SK-N-SH (cell line): ENCODE results near the gene PODN. TPM values are rescaled to one million over a fixed set of nuclear protein-coding genes. Genes with fewer than 3 reads are reported as not detected.

Experiments
- CTCF ChIA-PET: fragments of 300-600, 350-600 bp; formaldehyde crosslinking; extraction: SDS; loops from one replicate; lab custom pipeline; 2021; lab: Yijun Ruan, JAX
- POLR2A ChIA-PET: fragments of 350-600 bp; sonication (Branson Sonifier 250); formaldehyde crosslinking; extraction: SDS; loops from one replicate; lab custom pipeline; 2020; ENCODE audit warnings: antibody characterized with exemption, inconsistent platforms; lab: Yijun Ruan, JAX
- DNase-seq: peaks from one replicate; pipeline ENCODE4 v3.0.0; 2012
- H2AFZ ChIP-seq: fragments of 200-600 bp; sonication (generic); 2 replicates; pipeline ENCODE4 v1.8.1; 2016; ENCODE audit warnings: antibody characterized with exemption, mild to moderate bottlenecking, low read depth
- H3F3A ChIP-seq: fragments of 200-600 bp; sonication (generic); replicated peaks from 2 replicates; pipeline ENCODE3; 2016; ENCODE audit warnings: antibody characterized with exemption, mild to moderate bottlenecking; ENCODE audit not compliant: insufficient read depth
- H3K27ac ChIP-seq, 2 experiments: fragments of 200-500 bp in 1 of 2; fragments of 200-600 bp in 1 of 2; sonication (Bioruptor generic) in 1 of 2; sonication (generic), shearing (Covaris generic) in 1 of 2; 2 replicates each; pipeline versions ENCODE4 v1.5.1 to v1.6.1; 2014 to 2016; ENCODE audit warnings: low read depth in 2 of 2, inconsistent platforms in 1 of 2, low read length in 1 of 2, mild to moderate bottlenecking in 1 of 2, mixed read lengths in 1 of 2
- H3K27me3 ChIP-seq: fragments of 200-600 bp; sonication (generic), shearing (Covaris generic); 2 replicates; pipeline ENCODE4 v1.6.1; 2016; ENCODE audit warnings: mixed run types; ENCODE audit not compliant: insufficient read depth
- H3K36me3 ChIP-seq, 2 experiments: fragments of 200-500 bp in 1 of 2; fragments of 200-600 bp in 1 of 2; sonication (Bioruptor generic) in 1 of 2; sonication (generic) in 1 of 2; replicated peaks in 1 of 2; 2 replicates each; pipeline versions ENCODE3 to v1.5.1; 2014 to 2016; ENCODE audit warnings: low read length in 1 of 2, mild to moderate bottlenecking in 1 of 2; ENCODE audit not compliant: insufficient read depth in 2 of 2, control insufficient read depth in 1 of 2
- H3K4me1 ChIP-seq, 2 experiments: fragments of 200-500 bp in 1 of 2; fragments of 200-600 bp in 1 of 2; sonication (Bioruptor generic) in 1 of 2; sonication (generic), shearing (Covaris generic) in 1 of 2; 2 replicates each; pipeline versions ENCODE4 v1.5.1 to v1.6.1; 2014 to 2016; ENCODE audit warnings: low read depth in 1 of 2, low read length in 1 of 2, mixed run types in 1 of 2; ENCODE audit not compliant: insufficient read depth in 2 of 2, control insufficient read depth in 1 of 2
- H3K4me2 ChIP-seq: fragments of 200-600 bp; sonication (generic), shearing (Covaris generic); 2 replicates; pipeline ENCODE4 v1.6.1; 2017; ENCODE audit warnings: mixed run types
- H3K4me3 ChIP-seq, 2 experiments: fragments of 200-500 bp in 1 of 2; fragments of 200-600 bp in 1 of 2; sonication (Bioruptor generic) in 1 of 2; sonication (generic), shearing (Covaris generic) in 1 of 2; 2 replicates each; pipeline versions ENCODE4 v1.5.1 to v1.8.1; 2014 to 2016; ENCODE audit warnings: low read depth in 2 of 2, inconsistent platforms in 1 of 2, low read length in 1 of 2, mild to moderate bottlenecking in 1 of 2, mixed read lengths in 1 of 2, moderate library complexity in 1 of 2
- H3K79me2 ChIP-seq: fragments of 200-600 bp; sonication (generic); 2 replicates; pipeline ENCODE4 v1.8.1; 2017; ENCODE audit warnings: mild to moderate bottlenecking; ENCODE audit not compliant: insufficient read depth
- H3K9ac ChIP-seq: fragments of 200-600 bp; sonication (generic); 2 replicates; pipeline ENCODE4 v1.6.1; 2017; ENCODE audit warnings: mixed run types
- H3K9me2 ChIP-seq: fragments of 200-600 bp; sonication (generic); 2 replicates; pipeline ENCODE4 v1.6.1; 2017; ENCODE audit warnings: mixed run types
- H3K9me3 ChIP-seq: fragments of 200-600 bp; sonication (generic); 2 replicates; pipeline ENCODE4 v1.6.1; 2017; ENCODE audit warnings: mixed run types, mild to moderate bottlenecking, moderate library complexity
- H4K20me1 ChIP-seq: fragments of 200-600 bp; sonication (generic); 2 replicates; pipeline ENCODE4 v1.6.1; 2017; ENCODE audit warnings: mild to moderate bottlenecking, mixed run types; ENCODE audit not compliant: insufficient read depth
- CHD2 ChIP-seq: fragments of 150-350 bp; IDR thresholded peaks from 2 replicates; pipeline ENCODE4 v1.6.1; 2018; ENCODE audit warnings: low read length; ENCODE audit not compliant: partially characterized antibody
- ELF1 ChIP-seq: IDR thresholded peaks from 2 replicates; pipeline ENCODE4 v1.4.0; 2012
- EP300 ChIP-seq, 2 experiments: IDR thresholded peaks; 2 replicates each; pipeline versions ENCODE4 v1.4.0 to v1.6.1; 2012; ENCODE audit warnings: borderline replicate concordance in 1 of 2, low read depth in 1 of 2, low read length in 1 of 2
- EZH2phosphoT487 ChIP-seq: fragments of 200-600 bp; sonication (generic); IDR thresholded peaks from 2 replicates; pipeline ENCODE4 v1.6.1; 2017; ENCODE audit warnings: low read depth, mixed run types, mild to moderate bottlenecking, antibody characterized with exemption, moderate library complexity, borderline replicate concordance
- FOXM1 ChIP-seq: IDR thresholded peaks from 2 replicates; pipeline ENCODE4 v1.4.0; 2012; ENCODE audit warnings: low read depth, mild to moderate bottlenecking
- GABPA ChIP-seq: IDR thresholded peaks from 2 replicates; pipeline ENCODE4 v1.4.0; 2012; ENCODE audit warnings: low read depth, mild to moderate bottlenecking
- GATA2 ChIP-seq: sonication (generic); formaldehyde crosslinking; IDR thresholded peaks from 2 replicates; pipeline ENCODE4 v1.5.0; 2020; ENCODE audit warnings: mild to moderate bottlenecking, missing genetic modification reagents
- IRF3 ChIP-seq: fragments of 150-350 bp; IDR thresholded peaks from 2 replicates; pipeline ENCODE4 v1.6.1; 2016; ENCODE audit warnings: mild to moderate bottlenecking, low read depth, low read length
- JUND ChIP-seq: IDR thresholded peaks from 2 replicates; pipeline ENCODE4 v1.4.0; 2012
- MEF2A ChIP-seq: IDR thresholded peaks from 2 replicates; pipeline ENCODE4 v1.4.0; 2012; ENCODE audit warnings: low read depth, borderline replicate concordance
- NFIC ChIP-seq: IDR thresholded peaks from 2 replicates; pipeline ENCODE4 v1.4.0; 2012; ENCODE audit warnings: borderline replicate concordance
- NRF1 ChIP-seq: IDR thresholded peaks from 2 replicates; pipeline ENCODE4 v1.6.1; 2012; ENCODE audit warnings: low read depth, mild to moderate bottlenecking, low read length
- PBX3 ChIP-seq: IDR thresholded peaks from 2 replicates; pipeline ENCODE4; 2012
- REST ChIP-seq: IDR thresholded peaks from 2 replicates; pipeline ENCODE4 v1.6.1; 2012; ENCODE audit warnings: mild to moderate bottlenecking, low read depth, low read length, moderate library complexity
- RFX5 ChIP-seq: IDR thresholded peaks from 2 replicates; pipeline ENCODE4 v1.6.1; 2012; ENCODE audit warnings: mild to moderate bottlenecking, improper control_type of control experiment, low read length
- RXRA ChIP-seq: IDR thresholded peaks from 2 replicates; pipeline ENCODE4 v1.4.0; 2012; ENCODE audit warnings: low read depth, mild to moderate bottlenecking, borderline replicate concordance
- SIN3A ChIP-seq: IDR thresholded peaks from 2 replicates; pipeline ENCODE4 v1.6.1; 2012; ENCODE audit warnings: low read depth, mild to moderate bottlenecking, low read length, moderate library complexity, borderline replicate concordance
- TAF1 ChIP-seq: IDR thresholded peaks from 2 replicates; pipeline ENCODE4 v1.6.1; 2012; ENCODE audit warnings: low read depth, mild to moderate bottlenecking, low read length, moderate library complexity, borderline replicate concordance
- TEAD4 ChIP-seq: IDR thresholded peaks from 2 replicates; pipeline ENCODE4 v1.4.0; 2012; ENCODE audit warnings: mild to moderate bottlenecking, borderline replicate concordance; ENCODE audit not compliant: insufficient read depth
- YY1 ChIP-seq: IDR thresholded peaks from 2 replicates; pipeline ENCODE4 v1.4.0; 2012; ENCODE audit warnings: low read depth, mild to moderate bottlenecking
- WGBS: methylation state at CpG from one replicate; pipeline ENCODE4 v1.1.6; 2017; ENCODE audit warnings: low lambda C conversion rate; 5-methylcytosine and 5-hydroxymethylcytosine counted together
- polyA plus RNA-seq, 3 experiments: library from polyadenylated mRNA; depleted of rRNA; stranded (reverse); fragments of >200 nt; gene quantifications; 2 replicates each; pipeline ENCODE4 v1.2.3, GENCODE V29; 2012
- TF ChIP-seq, protein P1 (sequence below): fragments of 200-600 bp; sonication (generic); IDR thresholded peaks from 2 replicates; pipeline ENCODE4 v1.6.1; 2017; ENCODE audit warnings: antibody characterized with exemption, mild to moderate bottlenecking, moderate library complexity

The PODN gene
- polyA plus RNA-seq, 1 of the 3 experiments (the other 2 are of a cell fraction), result 2.0 TPM

DNA sequence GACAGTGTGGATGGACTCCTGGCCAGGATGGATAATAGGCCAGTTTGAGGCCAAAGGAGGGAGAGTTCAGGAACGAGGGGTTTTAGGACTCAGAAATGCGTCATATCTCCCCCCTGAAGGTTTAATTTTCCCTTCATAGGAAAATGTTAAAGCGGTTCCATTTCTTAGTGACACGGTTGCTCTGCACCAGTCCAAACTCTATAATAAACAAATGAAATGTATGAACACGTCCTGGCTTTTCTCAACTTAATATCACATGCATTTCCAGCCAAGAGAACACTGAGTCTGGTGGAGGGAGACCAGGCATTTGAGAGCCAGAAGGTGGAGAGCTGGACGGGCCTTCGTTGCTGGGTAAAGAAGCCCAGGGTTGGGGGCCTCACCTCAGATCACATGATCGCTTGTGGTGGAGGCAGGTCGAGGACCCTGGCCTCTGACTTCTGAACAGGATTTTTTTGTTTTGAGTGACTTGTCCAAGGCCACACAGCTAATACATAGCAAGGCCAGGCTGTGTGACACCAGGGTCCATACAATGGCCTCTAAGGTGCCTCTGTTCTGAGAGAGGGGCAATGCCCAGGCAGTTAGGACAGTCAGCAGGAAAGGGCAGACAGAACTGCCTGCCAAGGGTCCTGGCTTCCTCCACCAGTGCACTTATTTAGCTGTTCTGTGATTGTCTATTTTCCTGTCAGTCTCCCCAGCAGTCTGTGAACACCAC lies 69.0 kb downstream of the PODN start:
- no peak for DNase-seq
- Histone ChIP-seq H3K27me3 (no peaks in the 10 kb centered on the region), H2AFZ (no peak overlapping the region), H3F3A (no peaks in the 10 kb centered on the region), H3K27ac (no peak overlapping the region), H3K9me2 (no peaks in the 10 kb centered on the region), H3K36me3 (no peaks in the 10 kb centered on the region), H3K79me2 (no peaks in the 10 kb centered on the region), H3K4me2 (no peak overlapping the region), H4K20me1 (no peaks in the 10 kb centered on the region), H3K9me3 (no peaks in the 10 kb centered on the region), H3K9ac (no peak overlapping the region), H3K4me1 (peaks cover 4 to 6% of the 10 kb centered on the region in 2 experiments; a peak in 2 of 4 replicates), H3K4me3 (no peak overlapping the region)
- ChIA-PET CTCF (interaction anchor here (1.2 to 1.8 kb wide), 3 partner anchors 11 to 49 kb away, joined by 3 to 5 read pairs (median 4); no protein-coding TSS in a partner anchor), POLR2A (no interaction called here)
- TF ChIP-seq RXRA (no peak), GABPA (no peak)
- WGBS, result 81% methylated on average over 9 of the region's 9 CpGs

DNA sequence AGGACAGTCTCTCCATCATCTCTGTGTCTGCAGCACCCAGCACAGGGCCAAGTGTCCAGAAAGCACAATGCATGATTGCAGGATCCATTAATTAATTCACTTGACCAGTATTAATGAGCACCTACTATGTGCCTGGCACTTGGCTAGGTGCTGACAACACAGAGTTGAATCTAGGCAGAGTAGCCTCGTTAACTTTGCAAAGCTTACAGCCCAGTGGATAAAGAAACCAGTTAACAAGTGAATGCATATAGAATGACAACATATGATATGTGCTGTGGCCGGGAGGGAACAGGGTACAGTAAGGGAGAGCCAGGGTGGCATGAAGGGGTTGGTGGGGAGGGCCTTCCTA lies 69.6 kb downstream of the PODN start:
- Histone ChIP-seq H3K9ac (no peak overlapping the region), H3K9me2 (no peaks in the 10 kb centered on the region), H4K20me1 (no peaks in the 10 kb centered on the region), H3K9me3 (no peaks in the 10 kb centered on the region), H3K27me3 (no peaks in the 10 kb centered on the region), H3K4me2 (no peak overlapping the region), H2AFZ (no peak overlapping the region), H3K36me3 (no peaks in the 10 kb centered on the region), H3K4me1 (peaks cover 4 to 6% of the 10 kb centered on the region in 2 experiments; a peak in 2 of 4 replicates), H3K27ac (no peak overlapping the region), H3K79me2 (no peaks in the 10 kb centered on the region), H3K4me3 (no peak overlapping the region), H3F3A (no peaks in the 10 kb centered on the region)
- ChIA-PET POLR2A (no interaction called here), CTCF (interaction anchor here (1.8 kb wide), 1 partner anchor 48 kb away, joined by 5 read pairs; no protein-coding TSS in a partner anchor)
- TF ChIP-seq JUND (no peak), TEAD4 (no peak), NFIC (no peak), FOXM1 (no peak), PBX3 (no peak), GATA2 (CRISPR knock-in tag) (no peak), IRF3 (no peak), SIN3A (no peak), MEF2A (no peak), EZH2phosphoT487 (no peak), TAF1 (no peak), CHD2 (no peak), RXRA (no peak), YY1 (no peak), ELF1 (no peak), REST (no peak), NRF1 (no peak), EP300 (IDR thresholded peaks at IDR 0.05; ENCODE audit: borderline replicate concordance in 1 of 2, low read depth in 1 of 2, low read length in 1 of 2) (no peak), RFX5 (no peak)
- TF ChIP-seq, protein P1, sequence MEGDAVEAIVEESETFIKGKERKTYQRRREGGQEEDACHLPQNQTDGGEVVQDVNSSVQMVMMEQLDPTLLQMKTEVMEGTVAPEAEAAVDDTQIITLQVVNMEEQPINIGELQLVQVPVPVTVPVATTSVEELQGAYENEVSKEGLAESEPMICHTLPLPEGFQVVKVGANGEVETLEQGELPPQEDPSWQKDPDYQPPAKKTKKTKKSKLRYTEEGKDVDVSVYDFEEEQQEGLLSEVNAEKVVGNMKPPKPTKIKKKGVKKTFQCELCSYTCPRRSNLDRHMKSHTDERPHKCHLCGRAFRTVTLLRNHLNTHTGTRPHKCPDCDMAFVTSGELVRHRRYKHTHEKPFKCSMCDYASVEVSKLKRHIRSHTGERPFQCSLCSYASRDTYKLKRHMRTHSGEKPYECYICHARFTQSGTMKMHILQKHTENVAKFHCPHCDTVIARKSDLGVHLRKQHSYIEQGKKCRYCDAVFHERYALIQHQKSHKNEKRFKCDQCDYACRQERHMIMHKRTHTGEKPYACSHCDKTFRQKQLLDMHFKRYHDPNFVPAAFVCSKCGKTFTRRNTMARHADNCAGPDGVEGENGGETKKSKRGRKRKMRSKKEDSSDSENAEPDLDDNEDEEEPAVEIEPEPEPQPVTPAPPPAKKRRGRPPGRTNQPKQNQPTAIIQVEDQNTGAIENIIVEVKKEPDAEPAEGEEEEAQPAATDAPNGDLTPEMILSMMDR, result no peak
- no peak for DNase-seq
- WGBS, result 76% methylated on average over 2 of the region's 2 CpGs
